ENCODE results near the gene DUSP28. TPM values are rescaled to one million over a fixed set of nuclear protein-coding genes. Genes with fewer than 3 reads are reported as not detected.

Gene DUSP28
- total RNA-seq, 4 donors from 2014 or later: 5.5 to 8.1 (median 7.4) TPM

GRCh38 chr2:240578488-240578887 is 18.3 kb downstream of the DUSP28 start:
- WGBS, 2 donors: 83 to 87% methylated on average over 8 of the region's 8 CpGs
- H3K4me3 ChIP-seq (ENCODE audit: low read depth, poor library complexity, severe bottlenecking): no peak overlapping the region

GRCh38 chr2:240579071-240579762 is 19.1 kb downstream of the DUSP28 start:
- no peak for TF ChIP-seq POLR2A (IDR thresholded peaks at IDR 0.05)
- TF ChIP-seq CTCF (IDR thresholded peaks at IDR 0.05): no peak
- DNase-seq (ENCODE audit: low spot score in 2 of 2): no peak
- H3K4me3 ChIP-seq (ENCODE audit: low read depth, poor library complexity, severe bottlenecking): no peak overlapping the region
- 87 to 91% methylated on average over 12 of the region's 12 CpGs for WGBS, 2 donors
- intact Hi-C loops (cut with DNase I; ENCODE audit: low total_unique reads): no loop called here

More at GRCh38 chr2:240578488-240578887, 18.3 kb downstream of the DUSP28 start:
- intact Hi-C loops (cut with DNase I; ENCODE audit: low total_unique reads): no loop called here
- no peak for TF ChIP-seq CTCF (IDR thresholded peaks at IDR 0.05)
- TF ChIP-seq POLR2A (IDR thresholded peaks at IDR 0.05): no peak
- DNase-seq (ENCODE audit: low spot score in 2 of 2): no peak

- H3K4me3 ChIP-seq (ENCODE audit: low read depth, poor library complexity, severe bottlenecking): no peak overlapping the region
- WGBS, 2 donors: 40 to 48% methylated on average over 27 of the region's 27 CpGs
- DNase-seq (ENCODE audit: low spot score in 2 of 2): no peak
- intact Hi-C loops (cut with DNase I; ENCODE audit: low total_unique reads): no loop called here
- TF ChIP-seq CTCF (IDR thresholded peaks at IDR 0.05) (no peak), POLR2A (IDR thresholded peaks at IDR 0.05) (no peak)
Measured at GRCh38 chr2:240579771-240580614, 19.8 kb downstream of the DUSP28 start.

- DNase-seq (ENCODE audit: low spot score in 2 of 2): no peak
- H3K4me3 ChIP-seq (ENCODE audit: low read depth, poor library complexity, severe bottlenecking): no peak overlapping the region
- intact Hi-C loops (cut with DNase I; ENCODE audit: low total_unique reads): no loop called here
- TF ChIP-seq CTCF (IDR thresholded peaks at IDR 0.05) (no peak), POLR2A (IDR thresholded peaks at IDR 0.05) (no peak)
- WGBS, 2 donors: 93 to 97% methylated on average over 5 of the region's 5 CpGs
Measured at GRCh38 chr2:240581811-240582210, 21.7 kb downstream of the DUSP28 start.

GRCh38 chr2:240582781-240583180 is 22.6 kb downstream of the DUSP28 start:
- DNase-seq (ENCODE audit: low spot score in 2 of 2): no peak
- 76 to 82% methylated on average over 3 of the region's 3 CpGs for whole genome bisulfite sequencing, 2 donors
- H3K4me3 ChIP-seq (ENCODE audit: low read depth, poor library complexity, severe bottlenecking): no peak overlapping the region
- intact Hi-C loops (cut with DNase I; ENCODE audit: low total_unique reads): no loop called here
- TF ChIP-seq CTCF (IDR thresholded peaks at IDR 0.05) (no peak), POLR2A (IDR thresholded peaks at IDR 0.05) (no peak)
